IMR-90 (cell line): ENCODE data around the gene MAGI2. TPM values are rescaled to one million over a fixed set of nuclear protein-coding genes. Genes with fewer than 3 reads are reported as not detected.
A peak's percentile ranks its signal among the peaks of the same experiment; 100 is the strongest.

Experiments
- ATAC-seq: fragments of 200-7000 bp; cut with Tn5 transposase; 2 replicates; pipeline ENCODE4 v1.9.1; 2020; ENCODE audit warnings: low read depth, mild to moderate bottlenecking, moderate library complexity
- BruUV-seq: library from RNA; stranded (reverse); fragments of 400-500 nt; replicated peaks from 2 replicates; lab custom pipeline; 2021; lab: Mats Ljungman, UMichigan
- CTCF ChIA-PET: fragments of 300-600 bp; formaldehyde crosslinking; extraction: SDS; loops from one replicate; lab custom pipeline; 2021; ENCODE audit warnings: antibody characterized with exemption; lab: Yijun Ruan, JAX
- POLR2A ChIA-PET: fragments of 300-600 bp; sonication (Branson Sonifier 250); formaldehyde crosslinking; loops from one replicate; lab custom pipeline; 2022; ENCODE audit warnings: antibody characterized with exemption; ENCODE audit not compliant: unreplicated experiment; lab: Charles Lee
- DNase-seq: peaks from one replicate; pipeline ENCODE4 v3.0.0; 2013
- H2AFZ ChIP-seq: replicated peaks from 2 replicates; pipeline ENCODE3; 2013; ENCODE audit warnings: low read length, mild to moderate bottlenecking; ENCODE audit not compliant: poor library complexity
- H2AK5ac ChIP-seq: 2 replicates; pipeline ENCODE4 v1.6.1; 2013; ENCODE audit warnings: low read depth, low read length, inconsistent platforms
- H2AK9ac ChIP-seq: replicated peaks from 2 replicates; pipeline ENCODE3; 2013; ENCODE audit warnings: mild to moderate bottlenecking, low read depth, low read length, moderate library complexity; ENCODE audit not compliant: poor library complexity
- H2BK120ac ChIP-seq: 2 replicates; pipeline ENCODE4 v1.6.1; 2013; ENCODE audit warnings: low read depth, low read length, inconsistent platforms
- H2BK15ac ChIP-seq: 3 replicates; pipeline ENCODE4 v1.6.1; 2013; ENCODE audit warnings: low read depth, low read length, inconsistent platforms
- H2BK20ac ChIP-seq: 2 replicates; pipeline ENCODE4 v1.6.1; 2013; ENCODE audit warnings: low read depth, mild to moderate bottlenecking, inconsistent platforms, low read length, moderate library complexity
- H2BK5ac ChIP-seq: 2 replicates; pipeline ENCODE4 v1.6.1; 2013; ENCODE audit warnings: mild to moderate bottlenecking, low read depth, low read length, inconsistent platforms; ENCODE audit not compliant: poor library complexity, severe bottlenecking
- H3K14ac ChIP-seq: replicated peaks from 2 replicates; pipeline ENCODE4 v1.6.1; 2013; ENCODE audit warnings: low read depth, low read length, inconsistent platforms
- H3K18ac ChIP-seq: 2 replicates; pipeline ENCODE4 v1.6.1; 2013; ENCODE audit warnings: low read depth, low read length, control low read depth
- H3K23ac ChIP-seq: 2 replicates; pipeline ENCODE4 v1.6.1; 2013; ENCODE audit warnings: low read depth, low read length, inconsistent platforms
- H3K27ac ChIP-seq: 2 replicates; pipeline ENCODE4 v1.5.1; 2013; ENCODE audit warnings: mild to moderate bottlenecking, control low read depth, low read length; ENCODE audit not compliant: insufficient read depth
- H3K27me3 ChIP-seq: 2 replicates; pipeline ENCODE4 v1.6.1; 2013; ENCODE audit warnings: low read length; ENCODE audit not compliant: control insufficient read depth, insufficient read depth
- H3K36me3 ChIP-seq: 2 replicates; pipeline ENCODE4 v1.6.1; 2013; ENCODE audit warnings: low read length, mixed read lengths; ENCODE audit not compliant: control insufficient read depth, insufficient read depth
- H3K4ac ChIP-seq: 2 replicates; pipeline ENCODE4 v1.6.1; 2013; ENCODE audit warnings: low read depth, low read length, inconsistent platforms
- H3K4me1 ChIP-seq: 2 replicates; pipeline ENCODE4 v1.6.1; 2013; ENCODE audit warnings: low read length, mixed read lengths; ENCODE audit not compliant: control insufficient read depth, insufficient read depth
- H3K4me2 ChIP-seq: 2 replicates; pipeline ENCODE4 v1.6.1; 2013; ENCODE audit warnings: low read depth, mild to moderate bottlenecking, control low read depth, low read length, moderate library complexity
- H3K4me3 ChIP-seq: 2 replicates; pipeline ENCODE4 v1.5.1; 2013; ENCODE audit warnings: low read depth, mild to moderate bottlenecking, control low read depth, low read length, moderate library complexity; ENCODE audit not compliant: insufficient read depth
- H3K56ac ChIP-seq: 2 replicates; pipeline ENCODE4 v1.6.1; 2013; ENCODE audit warnings: low read length, inconsistent platforms; ENCODE audit not compliant: insufficient read depth; ENCODE audit errors: extremely low read depth
- H3K79me1 ChIP-seq, 2 experiments: 2 replicates each; pipeline ENCODE4 v1.6.1; 2013; ENCODE audit warnings: low read length in 2 of 2, inconsistent platforms in 1 of 2, low read depth in 1 of 2
- H3K9ac ChIP-seq: 2 replicates; pipeline ENCODE4 v1.6.1; 2013; ENCODE audit warnings: low read depth, low read length, control low read depth
- H3K9me1 ChIP-seq: 2 replicates; pipeline ENCODE4 v1.6.1; 2013; ENCODE audit warnings: low read length, inconsistent platforms; ENCODE audit not compliant: insufficient read depth
- H3K9me3 ChIP-seq: 2 replicates; pipeline ENCODE4 v1.6.1; 2013; ENCODE audit warnings: low read length; ENCODE audit not compliant: control insufficient read depth, insufficient read depth
- H4K20me1 ChIP-seq: 2 replicates; pipeline ENCODE4 v1.6.1; 2013; ENCODE audit warnings: low read length, inconsistent platforms; ENCODE audit not compliant: insufficient read depth
- H4K5ac ChIP-seq: 2 replicates; pipeline ENCODE4 v1.6.1; 2013; ENCODE audit warnings: mild to moderate bottlenecking, low read depth, low read length, control low read depth
- H4K8ac ChIP-seq, 2 experiments: 2 replicates each; pipeline ENCODE4 v1.6.1; 2013; ENCODE audit warnings: low read depth in 2 of 2, low read length in 2 of 2, control low read depth in 1 of 2, inconsistent platforms in 1 of 2
- H4K91ac ChIP-seq: 2 replicates; pipeline ENCODE4 v1.6.1; 2013; ENCODE audit warnings: low read depth, low read length, inconsistent platforms; ENCODE audit not compliant: insufficient read depth
- MAFK ChIP-seq: IDR thresholded peaks from 2 replicates; pipeline ENCODE4 v1.6.1; 2012; ENCODE audit warnings: low read depth, low read length, improper control_type of control experiment
- RFX5 ChIP-seq: IDR thresholded peaks from 2 replicates; pipeline ENCODE4 v1.8.0; 2012; ENCODE audit warnings: low read depth, mild to moderate bottlenecking, low read length, moderate library complexity
- WGBS, 2 experiments: methylation state at CpG; one replicate each; pipeline versions ENCODE4 v1.1.5 to v1.1.7; 2013; ENCODE audit warnings: missing lambda C conversion rate in 2 of 2; ENCODE audit not compliant: insufficient read length in 1 of 2; ENCODE audit errors: extremely low coverage in 2 of 2; 5-methylcytosine and 5-hydroxymethylcytosine counted together
- dilution Hi-C: fragments of 300-500 bp; cut with HindIII; formaldehyde crosslinking; loops from one replicate; pipeline ENCODE4 v1.14.3; 2018; ENCODE audit warnings: low sequenced_read_pairs; ENCODE audit not compliant: unreplicated experiment
- in situ Hi-C: fragments of 300-500 bp; cut with MboI; formaldehyde crosslinking; loops from 3 replicates; pipeline ENCODE4 v1.14.3; 2019; ENCODE audit warnings: low sequenced_read_pairs, inconsistent platforms, mixed read lengths
- intact Hi-C: fragments of 100-400 bp; cut with micrococcal nuclease; formaldehyde crosslinking; loops from 2 replicates; pipeline ENCODE4 v1.10.0; 2022
- polyA plus RNA-seq, 3 experiments: library from polyadenylated mRNA; depleted of rRNA; stranded (reverse); fragments of >200 nt; gene quantifications; 2 replicates each; pipeline ENCODE4 v1.2.3, GENCODE V29; 2012; ENCODE audit warnings: low replicate concordance in 1 of 3
- total RNA-seq: library from RNA; depleted of rRNA; stranded (reverse); fragments of >200 nt; gene quantifications from 2 replicates; pipeline ENCODE4 v1.2.3, GENCODE V29; 2012

The MAGI2 gene
- total and polyA plus RNA-seq, 2 of the 4 experiments (the other 2 are of a cell fraction), result 2.5 to 17.9 TPM

- Histone ChIP-seq H4K8ac (no peak overlapping the region), H3K9me1 (peaks cover 3% of the 10 kb centered on the region), H3K9me3 (no peaks in the 10 kb centered on the region), H3K36me3 (no peaks in the 10 kb centered on the region), H3K27me3 (no peaks in the 10 kb centered on the region), H3K14ac (no peak overlapping the region), H2BK120ac (no peak overlapping the region), H3K4me3 (no peak overlapping the region), H3K79me1 (no peaks in the 10 kb centered on the region; a peak in 1 of 4 replicates), H2BK5ac (no peak overlapping the region), H2AK5ac (no peak overlapping the region), H4K5ac (no peak overlapping the region), H2BK20ac (no peak overlapping the region), H3K4ac (no peak overlapping the region), H2AK9ac (no peak overlapping the region), H2AFZ (no peak overlapping the region), H3K18ac (no peak overlapping the region), H3K23ac (no peak overlapping the region), H2BK15ac (no peak overlapping the region), H3K27ac (no peak overlapping the region), H3K56ac (no peak overlapping the region), H3K4me2 (no peak overlapping the region), H3K4me1 (no peaks in the 10 kb centered on the region), H3K9ac (no peak overlapping the region), H4K20me1 (no peaks in the 10 kb centered on the region), H4K91ac (no peak overlapping the region)
- in situ Hi-C loops (no loop called here), dilution Hi-C loops (no loop called here), intact Hi-C loops (no loop called here)
- TF ChIP-seq RFX5, result no peak
- peak; percentile 98 for TF ChIP-seq MAFK
- ChIA-PET POLR2A (no interaction called here), CTCF (interaction anchor here (0.6 kb wide), 1 partner anchor 11 kb away, joined by 3 read pairs; no protein-coding TSS in a partner anchor)
- ATAC-seq (no peak), DNase-seq (no peak)
- no TSS peak for BruUV-seq
- no CpG with 5 or more reads among the region's 1 CpG for WGBS, 2 experiments
Observed at GRCh38 chr7:78306634-78307033, 1146.8 kb downstream of the MAGI2 start.
